GM23338 (cell line): ENCODE measurements around the gene TMC2. TPM values are rescaled to one million over a fixed set of nuclear protein-coding genes. Genes with fewer than 3 reads are reported as not detected.

Source experiments
- ATAC-seq: fragments of 200-7000 bp; cut with Tn5 transposase; 3 replicates; pipeline ENCODE4 v1.9.1; 2020
- DNase-seq: peaks from one replicate; pipeline ENCODE4 v3.0.0-alpha.2; 2015; ENCODE audit warnings: low spot score
- H2AFZ ChIP-seq: fragments of 200-600 bp; sonication (generic); 2 replicates; pipeline ENCODE4 v1.8.0; 2016; ENCODE audit warnings: antibody characterized with exemption, mild to moderate bottlenecking, moderate library complexity
- H3F3A ChIP-seq: fragments of 200-600 bp; sonication (generic); replicated peaks from 2 replicates; pipeline ENCODE4 v1.8.0; 2017; ENCODE audit warnings: antibody characterized with exemption, mixed run types, low read depth
- H3K27ac ChIP-seq: fragments of 200-600 bp; sonication (generic); 2 replicates; pipeline ENCODE4 v1.6.1; 2016; ENCODE audit warnings: low read depth
- H3K27me3 ChIP-seq: fragments of 200-600 bp; sonication (generic); 2 replicates; pipeline ENCODE4 v1.8.0; 2016; ENCODE audit warnings: mild to moderate bottlenecking, mixed run types, moderate library complexity; ENCODE audit not compliant: insufficient read depth
- H3K36me3 ChIP-seq: fragments of 200-600 bp; sonication (generic); 2 replicates; pipeline ENCODE4 v1.8.0; 2016; ENCODE audit warnings: mild to moderate bottlenecking; ENCODE audit not compliant: insufficient read depth
- H3K4me1 ChIP-seq: fragments of 200-600 bp; sonication (generic); 2 replicates; pipeline ENCODE4 v1.8.0; 2016; ENCODE audit warnings: mild to moderate bottlenecking, moderate library complexity; ENCODE audit not compliant: insufficient read depth
- H3K4me2 ChIP-seq: fragments of 200-600 bp; sonication (generic); 2 replicates; pipeline ENCODE4 v1.7.1; 2017; ENCODE audit warnings: mixed run types
- H3K4me3 ChIP-seq: fragments of 200-600 bp; sonication (generic); 2 replicates; pipeline ENCODE4 v1.6.1; 2016; ENCODE audit warnings: mixed run types
- H3K79me2 ChIP-seq: fragments of 200-600 bp; sonication (generic); replicated peaks from 2 replicates; pipeline ENCODE4 v1.8.0; 2017; ENCODE audit warnings: mild to moderate bottlenecking; ENCODE audit not compliant: insufficient read depth
- H3K9me2 ChIP-seq: fragments of 200-600 bp; sonication (generic); 2 replicates; pipeline ENCODE4 v1.8.0; 2017; ENCODE audit not compliant: insufficient read depth
- H4K20me1 ChIP-seq: fragments of 200-600 bp; sonication (generic); replicated peaks from 2 replicates; pipeline ENCODE4 v1.8.0; 2017; ENCODE audit warnings: mild to moderate bottlenecking; ENCODE audit not compliant: insufficient read depth
- H3K27ac Mint-ChIP-seq: 2 replicates; pipeline ENCODE4 v1.8.0; 2020; ENCODE audit warnings: inconsistent platforms, mild to moderate bottlenecking, moderate library complexity, mixed read lengths
- H3K27me3 Mint-ChIP-seq: 3 replicates; pipeline ENCODE4 v1.8.0; 2022; ENCODE audit warnings: low read depth, mild to moderate bottlenecking, moderate library complexity, mixed read lengths, inconsistent platforms; ENCODE audit not compliant: insufficient read depth, poor library complexity
- H3K36me3 Mint-ChIP-seq: 3 replicates; pipeline ENCODE4 v1.8.0; 2021; ENCODE audit warnings: low read depth, mild to moderate bottlenecking, inconsistent platforms, moderate library complexity, mixed read lengths
- H3K4me1 Mint-ChIP-seq: 3 replicates; pipeline ENCODE4 v1.8.0; 2020; ENCODE audit warnings: mild to moderate bottlenecking, inconsistent platforms, mixed read lengths
- H3K4me3 Mint-ChIP-seq: 3 replicates; pipeline ENCODE4 v1.8.0; 2021; ENCODE audit warnings: moderate library complexity, mild to moderate bottlenecking, inconsistent platforms, mixed read lengths
- H3K9me3 Mint-ChIP-seq: 3 replicates; pipeline ENCODE4 v1.8.0; 2020; ENCODE audit warnings: moderate library complexity, mild to moderate bottlenecking, inconsistent platforms, mixed read lengths
- CREB1 ChIP-seq: fragments of 250-450 bp; sonication (Bioruptor Pico); IDR thresholded peaks from 2 replicates; pipeline ENCODE4 v1.5.0; 2020; ENCODE audit warnings: low read depth, mild to moderate bottlenecking, moderate library complexity
- EZH2phosphoT487 ChIP-seq: fragments of 200-600 bp; sonication (generic); IDR thresholded peaks from one replicate; pipeline ENCODE4 v1.8.1; 2018; ENCODE audit warnings: antibody characterized with exemption; ENCODE audit not compliant: unreplicated experiment
- NANOG ChIP-seq: IDR thresholded peaks from 2 replicates; pipeline ENCODE4 v1.6.1; 2016; ENCODE audit warnings: antibody characterized with exemption, borderline replicate concordance
- POLR2AphosphoS5 ChIP-seq: IDR thresholded peaks from 2 replicates; pipeline ENCODE4 v1.6.1; 2016; ENCODE audit warnings: antibody characterized with exemption, low read depth
- ZNF331 ChIP-seq: fragments of 250-450 bp; sonication (Bioruptor Pico); IDR thresholded peaks from 2 replicates; pipeline ENCODE4 v1.5.0; 2020; ENCODE audit warnings: low read depth, mild to moderate bottlenecking, moderate library complexity
- polyA plus RNA-seq: library from polyadenylated mRNA; unstranded; fragments of >200 nt; fragmentation: Nextera tagmentation; extraction: Ambion mirVana; gene quantifications from 2 replicates; pipeline ENCODE4 v1.2.1, GENCODE V29; 2016
- total RNA-seq: library from RNA; depleted of rRNA; stranded (reverse); fragments of >200 nt; shearing (Covaris generic); gene quantifications from 2 replicates; pipeline ENCODE4 v1.2.3, GENCODE V29; 2014
- TF ChIP-seq, protein P1 (sequence below): IDR thresholded peaks from 2 replicates; pipeline ENCODE4 v1.6.1; 2016; ENCODE audit warnings: antibody characterized with exemption
- TF ChIP-seq, protein P2 (sequence below): fragments of 250-450 bp; sonication (Bioruptor Pico); IDR thresholded peaks from 2 replicates; pipeline ENCODE4 v1.5.0; 2020; ENCODE audit warnings: mild to moderate bottlenecking, moderate library complexity
- TF ChIP-seq, protein P3 (sequence below): IDR thresholded peaks from one replicate; pipeline ENCODE4 v1.6.1; 2018; ENCODE audit warnings: antibody characterized with exemption; ENCODE audit not compliant: unreplicated experiment

TMC2 gene
- total and polyA plus RNA-seq, 2 experiments from 2014 or later, result not detected

DNA sequence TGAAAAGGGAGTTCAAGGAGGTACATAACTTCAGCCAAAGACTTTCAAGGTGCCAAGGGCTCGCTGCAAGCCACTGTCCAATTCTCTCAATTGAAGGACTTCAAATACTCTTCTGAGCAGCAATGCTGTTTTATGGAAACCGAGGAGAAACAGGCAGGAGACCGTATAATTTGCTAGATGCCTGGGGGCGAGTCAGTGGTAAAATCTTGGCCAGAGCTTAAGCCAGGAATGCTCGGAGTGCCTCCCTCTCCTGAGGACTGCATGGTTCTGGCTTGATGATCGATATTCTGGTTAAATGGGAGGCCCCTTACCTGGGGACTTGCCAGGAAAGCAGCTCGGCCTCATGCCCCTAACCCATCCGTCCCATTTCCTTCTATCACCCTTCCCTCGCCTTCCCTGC lies 80.3 kb downstream of the TMC2 start:
- DNase-seq (no peak), ATAC-seq (no peak)
- Histone ChIP-seq H3K36me3 (no peaks in the 10 kb centered on the region), H3F3A (no peaks in the 10 kb centered on the region), H3K79me2 (no peaks in the 10 kb centered on the region), H3K27me3 (no peaks in the 10 kb centered on the region), H3K27ac (no peak overlapping the region), H3K9me2 (0 out of 2 replicates have a peak, but pooled peaks cover 6% of the 10 kb centered on the region), H3K4me2 (no peak overlapping the region), H3K4me3 (no peak overlapping the region), H3K4me1 (no peaks in the 10 kb centered on the region), H4K20me1 (no peaks in the 10 kb centered on the region), H2AFZ (no peak overlapping the region)
- TF ChIP-seq CREB1 (CRISPR knock-in tag) (no peak), ZNF331 (CRISPR knock-in tag) (no peak)
- Mint-ChIP-seq H3K27ac (no peak overlapping the region), H3K4me3 (no peak overlapping the region), H3K9me3 (no peaks in the 10 kb centered on the region; the same call in 2 of the 3 replicates), H3K4me1 (no peaks in the 10 kb centered on the region), H3K36me3 (no peaks in the 10 kb centered on the region), H3K27me3 (peaks cover 9% of the 10 kb centered on the region)

DNA sequence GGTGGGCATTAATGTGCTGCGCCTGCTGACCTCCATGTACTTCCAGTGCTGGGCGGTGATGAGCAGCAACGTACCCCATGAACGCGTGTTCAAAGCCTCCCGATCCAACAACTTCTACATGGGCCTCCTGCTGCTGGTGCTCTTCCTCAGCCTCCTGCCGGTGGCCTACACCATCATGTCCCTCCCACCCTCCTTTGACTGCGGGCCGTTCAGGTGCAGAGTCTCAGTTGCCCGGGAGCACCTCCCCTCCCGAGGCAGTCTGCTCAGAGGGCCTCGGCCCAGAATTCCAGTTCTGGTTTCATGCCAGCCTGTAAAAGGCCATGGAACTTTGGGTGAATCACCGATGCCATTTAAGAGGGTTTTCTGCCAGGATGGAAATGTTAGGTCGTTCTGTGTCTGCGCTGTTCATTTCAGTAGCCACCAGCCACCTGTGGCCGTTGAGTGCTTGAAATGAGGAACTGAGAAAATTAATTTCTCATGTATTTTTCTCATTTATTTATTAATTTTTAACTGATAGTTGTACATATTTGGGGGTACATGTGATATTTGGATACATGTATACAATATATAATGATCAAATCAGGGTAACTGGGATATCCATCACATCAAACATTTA lies 80.8 kb downstream of the TMC2 start:
- H3K27me3 ChIP-seq, result no peaks in the 10 kb centered on the region
- H3K4me1 ChIP-seq, result no peaks in the 10 kb centered on the region
- ATAC-seq (no peak), DNase-seq (no peak)
- H3K79me2 ChIP-seq, result no peaks in the 10 kb centered on the region
- no peak overlapping the region for H2AFZ ChIP-seq
- H3K4me2 ChIP-seq, result no peak overlapping the region
- H3F3A ChIP-seq, result no peaks in the 10 kb centered on the region
- no peaks in the 10 kb centered on the region for H4K20me1 ChIP-seq
- Mint-ChIP-seq H3K4me1 (no peaks in the 10 kb centered on the region), H3K9me3 (no peaks in the 10 kb centered on the region; the same call in 2 of the 3 replicates), H3K36me3 (no peaks in the 10 kb centered on the region), H3K27me3 (peaks cover 9% of the 10 kb centered on the region), H3K27ac (no peak overlapping the region), H3K4me3 (no peak overlapping the region)
- no peak overlapping the region for H3K4me3 ChIP-seq
- TF ChIP-seq, protein P1, sequence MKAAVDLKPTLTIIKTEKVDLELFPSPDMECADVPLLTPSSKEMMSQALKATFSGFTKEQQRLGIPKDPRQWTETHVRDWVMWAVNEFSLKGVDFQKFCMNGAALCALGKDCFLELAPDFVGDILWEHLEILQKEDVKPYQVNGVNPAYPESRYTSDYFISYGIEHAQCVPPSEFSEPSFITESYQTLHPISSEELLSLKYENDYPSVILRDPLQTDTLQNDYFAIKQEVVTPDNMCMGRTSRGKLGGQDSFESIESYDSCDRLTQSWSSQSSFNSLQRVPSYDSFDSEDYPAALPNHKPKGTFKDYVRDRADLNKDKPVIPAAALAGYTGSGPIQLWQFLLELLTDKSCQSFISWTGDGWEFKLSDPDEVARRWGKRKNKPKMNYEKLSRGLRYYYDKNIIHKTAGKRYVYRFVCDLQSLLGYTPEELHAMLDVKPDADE, result no peak
- TF ChIP-seq EZH2phosphoT487 (no peak), NANOG (no peak), ZNF331 (CRISPR knock-in tag) (no peak), POLR2AphosphoS5 (no peak)
- TF ChIP-seq, protein P2, sequence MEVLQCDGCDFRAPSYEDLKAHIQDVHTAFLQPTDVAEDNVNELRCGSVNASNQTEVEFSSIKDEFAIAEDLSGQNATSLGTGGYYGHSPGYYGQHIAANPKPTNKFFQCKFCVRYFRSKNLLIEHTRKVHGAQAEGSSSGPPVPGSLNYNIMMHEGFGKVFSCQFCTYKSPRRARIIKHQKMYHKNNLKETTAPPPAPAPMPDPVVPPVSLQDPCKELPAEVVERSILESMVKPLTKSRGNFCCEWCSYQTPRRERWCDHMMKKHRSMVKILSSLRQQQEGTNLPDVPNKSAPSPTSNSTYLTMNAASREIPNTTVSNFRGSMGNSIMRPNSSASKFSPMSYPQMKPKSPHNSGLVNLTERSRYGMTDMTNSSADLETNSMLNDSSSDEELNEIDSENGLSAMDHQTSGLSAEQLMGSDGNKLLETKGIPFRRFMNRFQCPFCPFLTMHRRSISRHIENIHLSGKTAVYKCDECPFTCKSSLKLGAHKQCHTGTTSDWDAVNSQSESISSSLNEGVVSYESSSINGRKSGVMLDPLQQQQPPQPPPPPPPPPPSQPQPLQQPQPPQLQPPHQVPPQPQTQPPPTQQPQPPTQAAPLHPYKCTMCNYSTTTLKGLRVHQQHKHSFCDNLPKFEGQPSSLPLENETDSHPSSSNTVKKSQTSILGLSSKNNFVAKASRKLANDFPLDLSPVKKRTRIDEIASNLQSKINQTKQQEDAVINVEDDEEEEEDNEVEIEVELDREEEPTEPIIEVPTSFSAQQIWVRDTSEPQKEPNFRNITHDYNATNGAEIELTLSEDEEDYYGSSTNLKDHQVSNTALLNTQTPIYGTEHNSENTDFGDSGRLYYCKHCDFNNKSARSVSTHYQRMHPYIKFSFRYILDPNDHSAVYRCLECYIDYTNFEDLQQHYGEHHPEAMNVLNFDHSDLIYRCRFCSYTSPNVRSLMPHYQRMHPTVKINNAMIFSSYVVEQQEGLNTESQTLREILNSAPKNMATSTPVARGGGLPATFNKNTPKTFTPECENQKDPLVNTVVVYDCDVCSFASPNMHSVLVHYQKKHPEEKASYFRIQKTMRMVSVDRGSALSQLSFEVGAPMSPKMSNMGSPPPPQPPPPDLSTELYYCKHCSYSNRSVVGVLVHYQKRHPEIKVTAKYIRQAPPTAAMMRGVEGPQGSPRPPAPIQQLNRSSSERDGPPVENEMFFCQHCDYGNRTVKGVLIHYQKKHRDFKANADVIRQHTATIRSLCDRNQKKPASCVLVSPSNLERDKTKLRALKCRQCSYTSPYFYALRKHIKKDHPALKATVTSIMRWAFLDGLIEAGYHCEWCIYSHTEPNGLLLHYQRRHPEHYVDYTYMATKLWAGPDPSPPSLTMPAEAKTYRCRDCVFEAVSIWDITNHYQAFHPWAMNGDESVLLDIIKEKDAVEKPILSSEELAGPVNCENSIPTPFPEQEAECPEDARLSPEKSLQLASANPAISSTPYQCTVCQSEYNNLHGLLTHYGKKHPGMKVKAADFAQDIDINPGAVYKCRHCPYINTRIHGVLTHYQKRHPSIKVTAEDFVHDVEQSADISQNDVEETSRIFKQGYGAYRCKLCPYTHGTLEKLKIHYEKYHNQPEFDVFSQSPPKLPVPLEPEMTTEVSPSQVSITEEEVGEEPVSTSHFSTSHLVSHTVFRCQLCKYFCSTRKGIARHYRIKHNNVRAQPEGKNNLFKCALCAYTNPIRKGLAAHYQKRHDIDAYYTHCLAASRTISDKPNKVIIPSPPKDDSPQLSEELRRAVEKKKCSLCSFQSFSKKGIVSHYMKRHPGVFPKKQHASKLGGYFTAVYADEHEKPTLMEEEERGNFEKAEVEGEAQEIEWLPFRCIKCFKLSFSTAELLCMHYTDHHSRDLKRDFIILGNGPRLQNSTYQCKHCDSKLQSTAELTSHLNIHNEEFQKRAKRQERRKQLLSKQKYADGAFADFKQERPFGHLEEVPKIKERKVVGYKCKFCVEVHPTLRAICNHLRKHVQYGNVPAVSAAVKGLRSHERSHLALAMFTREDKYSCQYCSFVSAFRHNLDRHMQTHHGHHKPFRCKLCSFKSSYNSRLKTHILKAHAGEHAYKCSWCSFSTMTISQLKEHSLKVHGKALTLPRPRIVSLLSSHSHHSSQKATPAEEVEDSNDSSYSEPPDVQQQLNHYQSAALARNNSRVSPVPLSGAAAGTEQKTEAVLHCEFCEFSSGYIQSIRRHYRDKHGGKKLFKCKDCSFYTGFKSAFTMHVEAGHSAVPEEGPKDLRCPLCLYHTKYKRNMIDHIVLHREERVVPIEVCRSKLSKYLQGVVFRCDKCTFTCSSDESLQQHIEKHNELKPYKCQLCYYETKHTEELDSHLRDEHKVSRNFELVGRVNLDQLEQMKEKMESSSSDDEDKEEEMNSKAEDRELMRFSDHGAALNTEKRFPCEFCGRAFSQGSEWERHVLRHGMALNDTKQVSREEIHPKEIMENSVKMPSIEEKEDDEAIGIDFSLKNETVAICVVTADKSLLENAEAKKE (CRISPR knock-in tag), result no peak
- TF ChIP-seq, protein P3, sequence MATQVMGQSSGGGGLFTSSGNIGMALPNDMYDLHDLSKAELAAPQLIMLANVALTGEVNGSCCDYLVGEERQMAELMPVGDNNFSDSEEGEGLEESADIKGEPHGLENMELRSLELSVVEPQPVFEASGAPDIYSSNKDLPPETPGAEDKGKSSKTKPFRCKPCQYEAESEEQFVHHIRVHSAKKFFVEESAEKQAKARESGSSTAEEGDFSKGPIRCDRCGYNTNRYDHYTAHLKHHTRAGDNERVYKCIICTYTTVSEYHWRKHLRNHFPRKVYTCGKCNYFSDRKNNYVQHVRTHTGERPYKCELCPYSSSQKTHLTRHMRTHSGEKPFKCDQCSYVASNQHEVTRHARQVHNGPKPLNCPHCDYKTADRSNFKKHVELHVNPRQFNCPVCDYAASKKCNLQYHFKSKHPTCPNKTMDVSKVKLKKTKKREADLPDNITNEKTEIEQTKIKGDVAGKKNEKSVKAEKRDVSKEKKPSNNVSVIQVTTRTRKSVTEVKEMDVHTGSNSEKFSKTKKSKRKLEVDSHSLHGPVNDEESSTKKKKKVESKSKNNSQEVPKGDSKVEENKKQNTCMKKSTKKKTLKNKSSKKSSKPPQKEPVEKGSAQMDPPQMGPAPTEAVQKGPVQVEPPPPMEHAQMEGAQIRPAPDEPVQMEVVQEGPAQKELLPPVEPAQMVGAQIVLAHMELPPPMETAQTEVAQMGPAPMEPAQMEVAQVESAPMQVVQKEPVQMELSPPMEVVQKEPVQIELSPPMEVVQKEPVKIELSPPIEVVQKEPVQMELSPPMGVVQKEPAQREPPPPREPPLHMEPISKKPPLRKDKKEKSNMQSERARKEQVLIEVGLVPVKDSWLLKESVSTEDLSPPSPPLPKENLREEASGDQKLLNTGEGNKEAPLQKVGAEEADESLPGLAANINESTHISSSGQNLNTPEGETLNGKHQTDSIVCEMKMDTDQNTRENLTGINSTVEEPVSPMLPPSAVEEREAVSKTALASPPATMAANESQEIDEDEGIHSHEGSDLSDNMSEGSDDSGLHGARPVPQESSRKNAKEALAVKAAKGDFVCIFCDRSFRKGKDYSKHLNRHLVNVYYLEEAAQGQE, result no peak
- H3K27ac ChIP-seq, result no peak overlapping the region
- no peaks in the 10 kb centered on the region for H3K36me3 ChIP-seq
- 0 out of 2 replicates have a peak, but pooled peaks cover 6% of the 10 kb centered on the region for H3K9me2 ChIP-seq
